HG02981 (cell line): ENCODE data around the gene SYDE2.
"Not testable (repeated sequence)": the region's sequence is repeated elsewhere in the genome, so short reads cannot be mapped to it uniquely, and the experiment has no call there.

Experiments used
- ATAC-seq: cut with Tn5 transposase; IDR thresholded peaks from one replicate; pipeline ENCODE4 v1.9.1; 2021; ENCODE audit warnings: mild to moderate bottlenecking, moderate library complexity; ENCODE audit not compliant: unreplicated experiment

SYDE2 gene

DNA sequence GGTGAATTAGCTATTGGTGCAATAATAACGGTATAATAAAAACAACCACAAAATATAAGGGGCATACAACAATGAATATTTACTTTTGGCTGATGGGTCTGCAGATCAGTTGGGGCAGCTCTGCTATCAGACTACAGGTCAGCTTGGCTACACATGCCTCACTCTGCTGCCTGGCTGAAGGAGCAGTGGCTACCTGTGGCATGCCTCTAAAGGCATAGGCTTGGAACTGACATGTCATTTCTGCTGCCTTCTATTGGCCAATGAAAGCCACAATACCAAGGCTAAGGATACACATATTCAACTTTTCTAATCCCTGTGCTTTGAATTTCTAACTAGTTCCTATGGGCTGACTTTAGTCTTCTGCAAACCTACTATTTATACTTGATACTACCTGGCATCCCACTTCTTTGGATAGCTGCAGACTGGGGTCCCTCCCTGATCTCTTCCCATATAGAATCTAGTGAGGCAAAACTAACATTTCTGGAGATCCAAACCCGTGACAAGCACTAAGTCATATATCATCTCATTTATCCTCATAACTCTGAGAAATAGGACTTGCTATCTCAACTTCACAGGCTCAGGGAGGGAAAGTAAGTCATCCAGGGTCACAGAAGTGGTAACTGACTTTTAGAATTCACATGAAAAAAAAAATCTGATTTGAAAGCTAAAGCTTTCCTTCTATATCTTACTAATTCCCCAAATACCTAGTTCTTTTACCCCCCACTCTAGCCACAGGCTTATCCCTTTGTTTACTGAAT lies 19.2 kb upstream of the SYDE2 start:
- ATAC-seq: no peak

DNA sequence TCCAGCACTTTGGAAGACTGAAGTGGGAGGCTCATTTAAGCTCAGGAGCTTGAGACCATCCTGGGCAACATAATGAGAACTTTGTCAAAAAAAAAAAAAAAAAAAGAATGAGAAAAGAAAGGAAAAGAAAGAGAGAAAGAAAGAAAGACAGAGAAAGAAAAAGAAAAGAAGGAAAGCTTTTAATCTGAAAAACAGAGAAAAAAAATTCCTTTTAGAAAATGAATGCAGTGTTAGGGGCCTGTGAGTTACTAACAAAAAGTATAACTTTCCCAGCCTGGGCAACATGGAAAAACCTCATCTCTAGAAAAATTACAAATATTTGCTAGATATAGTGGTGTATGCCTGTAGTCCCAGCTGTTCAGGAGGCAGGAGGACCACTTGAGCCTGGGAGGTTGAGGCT lies 15.9 kb upstream of the SYDE2 start:
- no peak for ATAC-seq

DNA sequence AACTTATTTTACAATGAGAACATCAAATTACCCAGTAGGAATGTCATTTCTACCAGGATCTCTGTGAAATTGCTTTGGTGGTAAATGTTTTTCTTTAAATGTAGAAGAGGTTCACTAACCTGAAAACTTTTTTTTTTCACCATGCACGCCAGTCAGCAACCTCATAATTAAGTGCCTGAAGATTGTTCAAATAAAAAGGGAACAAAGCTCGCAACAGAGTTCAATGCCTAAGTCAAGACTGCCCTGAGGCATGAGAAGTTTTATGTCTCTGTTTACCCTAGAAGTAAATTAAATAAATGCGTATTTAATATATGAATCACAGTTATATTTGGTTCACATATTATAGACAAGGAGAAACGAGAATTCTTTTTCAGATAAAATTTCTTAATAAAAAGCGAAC lies 13.8 kb upstream of the SYDE2 start:
- no peak for ATAC-seq

DNA sequence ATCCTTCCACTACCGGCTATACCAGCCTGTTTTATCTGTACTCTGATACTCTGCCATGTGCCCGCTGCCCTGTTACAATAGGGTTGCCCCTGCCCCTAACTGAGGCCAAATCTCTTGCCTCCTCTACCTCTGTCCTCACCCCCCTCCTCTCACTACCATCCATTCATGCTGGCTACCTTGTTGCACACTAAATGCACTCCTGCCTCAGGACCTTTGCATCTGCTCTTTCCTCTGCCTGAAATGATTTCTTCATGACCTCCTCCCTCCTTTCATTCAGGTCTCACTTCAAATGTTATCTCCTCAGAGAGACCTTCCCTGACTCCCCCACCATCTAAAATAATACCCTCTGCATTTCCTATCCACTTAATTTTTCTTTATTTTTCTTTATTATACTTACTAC lies 7.7 kb upstream of the SYDE2 start:
- ATAC-seq: no peak

DNA sequence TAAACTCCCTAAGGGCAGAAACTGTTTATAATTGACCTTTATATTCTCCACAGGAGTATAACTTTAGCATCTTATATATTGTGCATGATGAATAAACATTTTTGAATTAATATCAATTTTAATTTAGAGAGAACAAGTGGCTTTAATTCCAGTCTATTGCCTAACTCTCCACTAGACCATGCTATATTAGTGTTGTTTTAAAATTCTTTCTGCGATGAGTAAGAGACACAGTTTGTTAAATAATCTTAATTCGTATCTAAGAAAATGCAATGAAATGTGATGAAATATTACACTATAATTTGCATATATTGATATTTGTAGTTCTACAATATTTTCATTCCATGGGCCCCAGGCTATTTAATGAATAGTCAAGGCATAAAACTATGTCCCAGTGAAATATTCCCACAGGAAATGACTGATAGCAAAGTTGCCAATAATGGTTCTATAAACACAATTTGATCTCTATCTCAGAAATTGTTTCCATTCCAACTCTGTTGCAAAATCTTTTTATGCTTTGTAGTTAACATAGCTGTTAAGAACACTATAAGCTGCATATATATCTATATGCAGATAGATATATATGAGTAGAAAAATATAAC lies 2.9 kb upstream of the SYDE2 start:
- ATAC-seq: no peak

DNA sequence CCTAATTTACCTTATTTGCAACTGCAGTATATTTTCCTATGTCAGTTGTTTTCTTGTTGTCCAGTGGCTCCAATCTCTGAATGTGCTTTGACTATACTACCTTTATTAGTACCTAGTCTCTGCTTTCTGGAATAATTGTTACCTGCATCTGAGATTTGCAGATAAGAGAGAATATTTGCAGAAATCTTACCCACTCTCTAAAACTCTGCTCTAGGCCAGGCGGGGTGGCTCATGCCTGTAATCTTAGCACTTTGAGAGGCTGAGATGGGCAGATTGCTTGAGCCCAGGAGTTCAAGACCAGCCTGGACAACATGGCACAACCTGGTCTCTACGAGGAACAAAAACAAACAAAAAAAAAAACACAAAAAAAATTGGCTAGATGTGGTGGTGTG lies 2.0 kb upstream of the SYDE2 start:
- no peak for ATAC-seq

DNA sequence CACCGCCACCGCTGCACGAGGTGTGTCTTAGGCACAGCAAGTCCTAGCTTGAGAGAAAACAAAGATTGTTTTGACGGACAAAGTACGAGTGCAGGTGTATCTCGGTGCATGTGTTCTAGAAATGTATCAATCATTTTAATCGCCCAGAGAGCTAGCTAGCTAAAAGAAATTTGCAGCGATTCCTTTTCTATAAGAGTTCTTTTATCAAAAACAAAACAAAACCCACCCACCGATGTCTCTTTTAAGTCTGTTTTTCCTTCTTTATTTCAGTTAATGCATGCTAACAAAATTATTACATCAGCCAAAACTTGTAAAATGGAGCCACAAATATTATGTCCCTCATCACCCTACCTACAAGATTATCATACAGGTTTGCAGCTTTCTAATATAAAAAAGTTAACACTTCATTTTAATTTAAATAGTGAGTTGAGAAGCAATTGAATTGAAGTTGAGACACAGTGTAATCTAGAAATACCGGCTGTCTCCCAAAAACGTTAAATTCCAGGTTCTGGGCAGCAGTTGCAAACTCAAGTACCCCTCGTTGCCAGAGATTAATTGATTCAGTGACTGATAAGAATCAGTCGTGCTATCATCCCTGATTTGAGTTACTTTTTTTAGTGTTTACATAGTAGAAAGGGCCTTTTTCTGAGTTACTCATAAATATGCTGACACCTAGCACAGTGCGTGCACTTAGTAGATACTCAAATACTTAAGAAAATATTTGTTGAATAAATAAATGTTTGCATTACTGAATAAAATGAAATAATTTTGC lies 1.5 kb upstream of the SYDE2 start:
- ATAC-seq: no peak

DNA sequence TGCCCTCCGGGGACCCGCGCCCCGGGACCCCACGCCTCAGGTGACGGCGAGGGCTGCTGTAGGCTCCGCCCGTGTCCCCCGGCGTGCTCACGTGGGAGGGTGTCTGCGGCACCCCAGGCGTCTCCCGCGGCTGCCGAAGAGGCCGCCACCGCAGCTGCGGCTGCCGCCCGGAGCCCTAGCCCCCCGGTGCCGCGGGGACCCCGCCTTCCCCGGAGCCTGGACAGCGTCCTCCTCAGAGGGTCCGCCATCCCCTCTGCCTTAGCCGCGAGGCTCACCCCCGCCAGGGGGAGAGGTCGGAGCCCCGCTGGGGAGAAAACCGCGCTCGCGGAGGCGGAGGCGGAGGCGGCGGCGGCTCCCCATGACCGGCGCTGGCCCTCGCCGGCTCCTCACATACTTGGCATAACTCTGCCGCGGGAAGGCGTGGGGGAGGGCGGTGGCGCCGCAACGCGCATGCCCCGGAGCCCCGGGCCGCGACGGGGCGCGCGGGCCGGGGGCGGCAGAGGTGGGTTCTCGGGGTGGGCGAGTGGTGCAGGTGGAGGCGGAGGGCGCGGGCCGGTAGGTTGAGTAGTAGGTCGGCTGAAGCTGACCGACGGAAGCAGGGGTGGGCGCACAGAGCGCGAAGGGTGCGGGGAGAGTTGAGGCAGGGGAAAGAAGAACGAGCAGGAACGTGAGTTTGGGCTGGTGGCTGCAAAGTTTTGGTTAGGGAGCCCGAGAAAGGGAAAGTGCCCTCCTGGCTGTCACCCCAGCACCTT lies 700 bp upstream of the SYDE2 start:
- peak; percentile 35 for ATAC-seq

DNA sequence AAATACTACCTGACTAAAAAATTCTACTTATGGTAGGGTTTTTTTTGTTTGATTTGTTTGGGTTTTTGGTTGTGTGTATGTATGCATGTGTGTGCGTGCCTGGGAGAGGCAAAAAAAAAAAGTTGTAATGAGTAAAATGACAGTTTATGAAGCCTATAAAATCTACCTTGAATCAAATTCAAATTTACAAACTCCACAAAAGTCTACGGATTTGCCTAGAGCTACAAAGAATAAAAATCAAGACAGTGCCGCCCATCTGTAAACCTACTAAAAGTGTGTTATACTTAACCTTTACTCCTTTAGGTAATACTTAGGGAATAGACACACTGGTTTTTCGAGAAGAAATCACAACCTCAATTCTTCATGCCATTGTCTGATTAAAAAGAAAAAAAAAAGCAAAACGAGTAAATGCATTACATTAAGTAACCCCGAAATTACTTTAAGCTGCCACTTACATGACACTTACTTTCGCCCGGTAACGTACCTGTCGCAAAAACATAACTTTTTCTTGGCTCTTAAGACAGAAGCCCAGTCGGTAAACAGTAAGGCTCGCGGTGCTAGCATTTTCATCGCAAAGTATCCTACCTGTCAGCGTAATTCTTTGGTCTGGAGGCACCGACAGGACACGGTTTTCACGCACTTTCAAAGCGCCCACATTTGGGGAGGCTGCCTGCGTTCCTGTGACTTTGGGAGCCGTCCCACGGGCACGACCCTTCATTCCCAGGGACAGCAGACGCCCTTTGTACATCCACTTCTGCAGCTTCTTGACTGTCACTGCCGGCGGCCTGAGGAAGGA lies 951 bp downstream of the SYDE2 start:
- peak; percentile 9 for ATAC-seq

DNA sequence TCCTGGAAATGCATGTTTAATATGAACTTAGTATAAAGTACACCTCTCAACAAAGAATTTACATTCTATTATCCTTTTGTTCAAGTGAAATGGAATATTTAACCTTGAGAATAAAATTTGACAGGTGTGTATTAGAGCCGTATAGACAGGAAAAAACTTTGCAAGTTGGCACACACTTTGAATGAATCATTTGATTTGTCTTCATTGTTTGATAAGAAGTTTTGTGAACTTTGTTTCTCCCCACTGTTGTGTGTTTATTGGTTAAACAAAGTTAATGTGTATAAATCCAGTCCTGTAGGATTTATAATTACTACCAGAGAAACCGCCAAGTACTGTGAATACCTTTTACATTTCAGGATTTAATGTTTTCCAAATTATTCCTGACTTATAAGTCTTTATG lies 2.0 kb downstream of the SYDE2 start:
- ATAC-seq: no peak

DNA sequence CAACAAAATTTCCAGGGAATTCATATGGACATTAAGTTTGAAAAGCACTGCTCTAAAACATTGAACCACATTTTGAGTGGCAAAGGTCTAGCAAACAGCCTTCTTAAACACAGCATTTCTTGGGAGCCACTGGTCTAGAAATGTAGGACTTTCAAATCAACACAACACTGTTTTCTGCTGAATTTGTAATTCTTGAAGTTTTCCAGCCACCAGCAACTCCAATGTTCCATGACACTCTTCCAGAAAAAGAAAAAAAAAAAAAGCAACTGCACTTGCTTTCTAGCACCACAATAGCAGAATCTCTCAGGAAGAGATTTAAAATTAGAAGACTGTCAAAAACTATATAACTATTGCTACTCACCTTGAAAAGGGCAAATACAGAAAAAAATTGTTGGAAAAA lies 4.5 kb downstream of the SYDE2 start:
- no peak for ATAC-seq

DNA sequence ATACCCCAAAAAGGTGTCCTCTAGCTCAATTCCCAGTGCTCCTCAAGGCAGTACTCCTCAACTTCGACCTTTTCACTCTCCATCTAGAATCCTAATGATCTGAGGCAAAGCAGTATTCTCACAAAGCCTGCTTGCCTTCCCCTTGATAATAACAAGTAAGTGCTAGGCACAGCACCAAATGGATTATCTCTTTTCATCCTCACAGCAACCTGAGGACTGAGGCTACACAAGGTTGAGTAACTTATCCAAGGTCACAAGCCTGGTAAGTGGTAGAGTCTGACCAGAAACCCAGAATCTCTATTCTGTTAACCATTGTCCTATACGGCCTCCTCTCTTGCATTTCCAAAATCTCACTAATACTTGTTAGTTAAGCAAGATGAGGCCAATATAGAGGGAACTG lies 5.1 kb downstream of the SYDE2 start:
- no peak for ATAC-seq

DNA sequence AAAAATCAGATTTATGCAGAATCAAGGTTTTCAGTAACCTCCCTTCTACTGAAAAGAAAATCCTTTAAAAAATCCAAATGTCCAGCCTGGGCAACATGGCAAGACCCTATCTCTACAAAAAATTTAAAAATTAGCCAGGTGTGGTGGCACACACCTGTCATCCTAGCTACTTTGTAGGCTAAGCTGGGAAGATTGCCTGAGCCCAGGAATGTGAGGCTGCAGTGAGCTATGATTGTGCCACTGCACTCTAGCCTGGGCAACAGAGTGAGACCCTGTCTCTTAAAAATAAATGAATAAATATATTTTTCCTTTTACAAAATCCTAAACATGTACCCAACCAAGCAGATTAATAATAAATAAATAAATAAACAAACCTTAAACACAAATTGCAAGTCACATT lies 8.7 kb downstream of the SYDE2 start:
- ATAC-seq: not testable (repeated sequence)

DNA sequence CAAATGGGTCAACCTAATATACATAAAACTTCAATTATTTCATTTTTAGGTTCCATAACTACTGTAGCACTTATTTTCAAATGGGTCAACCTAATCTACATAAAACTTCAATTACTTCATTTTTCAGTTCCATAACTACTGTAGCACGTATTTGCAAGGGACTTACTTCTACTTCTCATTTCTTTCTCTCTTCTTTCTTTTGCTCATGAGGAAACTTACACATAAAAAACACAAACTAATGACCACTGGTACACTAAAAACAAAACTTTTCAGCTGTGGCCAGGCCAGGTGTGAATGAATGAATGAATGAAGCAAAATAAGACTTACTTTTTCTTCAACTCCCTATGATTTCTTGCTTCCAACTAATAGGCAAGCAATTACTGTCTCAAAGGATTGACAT lies 11.7 kb downstream of the SYDE2 start:
- no peak for ATAC-seq

DNA sequence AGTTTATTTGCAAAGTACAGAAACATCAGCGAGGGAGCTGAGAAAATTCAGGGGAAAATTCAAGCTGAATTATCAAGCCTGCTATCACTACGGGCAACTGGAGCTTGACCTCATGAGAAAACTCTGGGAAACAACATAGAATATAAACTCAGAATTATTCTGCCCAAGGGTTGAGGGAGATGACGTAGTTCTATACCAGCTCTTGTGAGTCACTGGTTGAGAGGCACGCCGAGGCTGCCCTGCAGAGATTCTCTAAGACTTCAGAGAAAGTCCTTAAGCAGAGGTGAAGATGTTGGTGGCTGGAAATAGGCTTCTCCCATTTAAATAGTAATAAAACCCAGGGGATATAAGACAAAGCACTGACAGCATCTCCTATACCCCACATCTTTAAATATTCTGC lies 12.3 kb downstream of the SYDE2 start:
- no peak for ATAC-seq

DNA sequence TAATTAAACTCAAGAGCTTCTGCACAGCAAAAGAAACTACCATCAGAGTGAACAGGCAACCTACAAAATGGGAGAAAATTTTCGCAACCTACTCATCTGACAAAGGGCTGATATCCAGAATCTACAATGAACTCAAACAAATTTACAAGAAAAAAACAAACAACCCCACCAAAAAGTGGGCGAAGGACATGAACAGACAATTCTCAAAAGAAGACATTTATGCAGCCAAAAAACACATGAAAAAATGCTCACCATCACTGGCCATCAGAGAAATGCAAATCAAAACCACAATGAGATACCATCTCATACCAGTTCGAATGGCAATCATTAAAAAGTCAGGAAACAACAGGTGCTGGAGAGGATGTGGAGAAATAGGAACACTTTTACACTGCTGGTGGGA lies 13.8 kb downstream of the SYDE2 start:
- ATAC-seq: not testable (repeated sequence)

DNA sequence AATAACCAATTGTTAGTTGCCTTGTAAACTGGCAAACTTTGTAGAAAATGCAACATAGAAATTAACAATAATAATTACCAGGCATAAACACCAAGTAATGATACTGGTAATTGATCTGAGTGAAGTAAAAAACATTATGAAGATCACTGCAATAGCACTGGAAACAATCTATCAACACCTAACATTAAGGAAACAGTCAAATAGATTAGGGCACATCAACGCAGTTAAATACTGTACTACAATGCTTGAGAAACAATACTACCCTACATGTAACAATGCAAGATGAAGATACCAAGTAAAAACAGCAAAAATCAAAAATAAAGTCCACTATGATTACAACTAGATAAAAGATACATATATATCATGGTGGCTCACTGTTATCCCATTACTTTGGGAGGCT lies 16.6 kb downstream of the SYDE2 start:
- no peak for ATAC-seq

DNA sequence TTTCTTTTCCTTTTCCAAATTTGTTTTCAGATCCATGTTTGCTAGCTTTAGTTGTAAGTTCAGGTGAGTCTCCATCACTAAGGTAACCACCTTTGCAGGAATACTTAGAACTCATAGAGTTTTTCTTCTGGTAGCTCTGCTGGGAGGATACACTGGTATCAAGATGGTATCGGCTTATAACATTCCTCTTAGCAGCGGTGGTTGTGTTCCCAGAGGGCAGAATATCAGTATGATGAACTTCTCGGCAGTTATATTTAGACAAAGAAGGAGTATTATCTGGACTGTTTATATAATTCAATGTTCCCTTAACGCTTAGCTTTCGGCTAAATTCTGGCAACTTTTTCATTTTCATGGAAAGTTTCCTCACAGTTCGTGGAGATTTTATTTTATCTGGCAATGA lies 18.1 kb downstream of the SYDE2 start:
- ATAC-seq: no peak

DNA sequence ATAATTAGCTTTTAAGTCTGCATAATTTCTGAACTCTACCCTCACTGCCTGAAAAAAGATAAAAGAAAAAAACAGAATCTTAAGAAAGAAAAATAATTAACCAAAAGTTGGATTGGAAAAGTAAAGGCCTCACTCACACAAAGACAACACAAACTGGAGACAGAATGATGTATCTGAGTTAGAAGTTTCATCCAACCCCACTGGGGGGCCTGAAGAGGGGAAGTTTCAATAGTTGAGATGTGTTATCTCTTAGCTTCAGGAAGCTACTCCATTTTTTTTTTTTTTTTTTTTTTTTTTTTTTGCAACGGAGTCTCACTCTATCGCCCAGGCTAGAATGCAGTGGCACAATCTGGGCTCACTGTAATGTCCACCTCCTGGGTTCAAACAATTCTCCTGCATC lies 19.9 kb downstream of the SYDE2 start:
- no peak for ATAC-seq

DNA sequence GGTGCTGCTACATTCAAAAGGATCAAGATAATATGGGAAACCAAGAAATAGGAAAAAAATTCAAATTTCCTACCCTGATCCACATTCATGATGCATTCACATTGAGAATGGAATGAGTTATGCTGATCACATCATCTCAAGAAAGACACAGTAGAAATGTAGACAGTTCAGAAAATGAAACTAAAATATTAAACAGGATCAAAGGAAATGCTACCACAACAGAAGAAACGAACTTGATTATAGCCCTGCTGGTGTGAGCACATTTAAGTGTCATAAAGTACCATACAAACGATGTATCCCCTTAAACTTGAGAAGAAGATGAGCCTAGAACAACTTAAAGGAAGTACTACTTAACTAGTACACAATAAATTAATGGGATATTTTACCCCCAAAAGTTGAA lies 21.3 kb downstream of the SYDE2 start:
- ATAC-seq: no peak

DNA sequence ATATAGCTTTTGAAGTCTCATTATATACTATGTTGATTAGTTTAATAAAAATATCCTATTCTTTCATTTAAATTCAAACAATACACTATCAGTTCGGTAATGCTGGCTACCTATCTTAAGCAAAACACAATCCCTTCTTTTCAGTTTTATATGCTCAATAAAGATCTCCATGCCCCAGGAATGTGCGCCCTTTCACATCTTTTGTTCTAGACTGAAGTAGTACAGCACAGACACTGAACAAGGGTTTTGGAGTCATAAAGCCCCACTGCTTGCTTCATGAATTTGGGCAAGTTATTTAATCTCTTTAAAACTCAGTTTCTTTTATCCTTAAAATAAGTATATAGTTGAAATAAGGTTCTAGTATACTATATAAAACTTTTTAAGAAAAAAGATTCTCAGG lies 22.4 kb downstream of the SYDE2 start:
- ATAC-seq: no peak
